Ovary (tissue), 3 donors: ENCODE data around the gene PTPN14.

Source experiments
- CTCF ChIP-seq, 3 donors: fragments of 450-650 bp in 2 of 3; fragments of 200-600 bp in 1 of 3; IDR thresholded peaks; one replicate each; pipeline versions ENCODE4 v1.5.1 to v1.8.0; 2016 to 2022; ENCODE audit warnings: antibody characterized with exemption in 3 of 3, mild to moderate bottlenecking in 1 of 3
- EP300 ChIP-seq: sonication (generic); formaldehyde crosslinking; IDR thresholded peaks from one replicate; pipeline ENCODE4 v1.6.1; 2017; ENCODE audit warnings: antibody characterized with exemption
- POLR2A ChIP-seq: fragments of 450-650 bp; IDR thresholded peaks from one replicate; pipeline ENCODE4 v1.6.1; 2017; ENCODE audit warnings: antibody characterized with exemption, mild to moderate bottlenecking, moderate library complexity
- donor health status: DM: no; HTN: no; CAD: no.

GRCh38 chr1:214566158-214567104, 15.0 kb upstream of the PTPN14 start:
- TF ChIP-seq POLR2A, result no peak
- TF ChIP-seq CTCF (IDR thresholded peaks at IDR 0.05), result no peak
- TF ChIP-seq EP300, result no peak
